NCI-H345 (cell line): Measurements from ENCODE around the gene SH3PXD2A.

Experiments used
- DNase-seq: peaks from one replicate; lab custom pipeline; 2025; lab: John Stamatoyannopoulos, UW

Gene SH3PXD2A

GRCh38 chr10:103720964-103721335 is 134.4 kb downstream of the SH3PXD2A start:
- no peak for DNase-seq

DNA sequence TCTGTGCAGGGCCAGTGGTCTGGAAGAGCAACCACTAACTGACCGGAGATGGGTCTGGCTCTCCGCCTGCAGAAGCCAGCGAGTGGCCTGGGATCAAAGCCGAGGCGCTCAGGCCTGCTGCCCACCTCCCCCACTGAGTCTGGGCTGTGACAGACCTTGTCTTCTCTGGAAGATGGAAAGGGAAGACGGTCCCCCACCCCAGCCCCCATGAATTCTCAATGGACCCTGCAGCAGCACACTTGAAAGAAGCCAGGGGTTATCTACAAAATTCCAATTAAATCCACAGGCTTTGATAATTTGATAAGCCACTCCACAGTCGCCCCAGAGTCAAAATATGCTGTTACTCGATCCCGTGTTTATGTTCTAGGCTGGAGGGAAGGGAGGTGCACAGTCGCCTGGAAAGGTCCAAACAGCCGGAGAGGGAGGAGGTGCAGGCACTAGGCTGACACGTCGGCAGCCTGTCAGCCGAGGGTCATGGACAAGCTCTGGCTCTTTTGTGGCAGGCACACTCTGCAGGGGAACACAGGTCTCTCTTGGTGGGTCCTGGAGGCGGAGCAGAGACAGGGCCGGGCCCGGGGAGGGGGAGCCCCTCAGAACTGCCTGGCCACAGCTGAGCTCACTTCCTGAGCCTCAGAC is 134.9 kb downstream of the SH3PXD2A start:
- no peak for DNase-seq

DNA sequence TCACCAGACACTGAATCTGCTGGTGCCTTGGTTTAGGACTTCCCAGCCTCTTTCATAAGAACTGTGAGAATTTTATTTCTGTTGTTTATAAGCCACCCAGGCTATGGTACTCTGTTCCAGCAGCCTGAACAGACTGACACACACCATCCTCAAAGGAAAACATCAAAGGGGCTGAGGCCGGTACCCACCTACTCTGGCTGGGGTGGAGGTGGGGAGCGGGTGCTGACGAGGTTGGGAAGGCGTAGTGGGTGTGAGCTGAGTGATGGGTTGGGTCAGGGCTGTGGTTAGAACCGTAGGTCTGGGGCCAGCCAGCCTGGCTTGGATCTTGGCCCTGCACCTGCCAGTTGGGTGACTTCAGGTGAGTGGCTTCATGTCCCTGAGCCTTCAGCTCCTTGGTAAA is 136.3 kb downstream of the SH3PXD2A start:
- DNase-seq: no peak

GRCh38 chr10:103718247-103718620 is 137.1 kb downstream of the SH3PXD2A start:
- no peak for DNase-seq

DNA sequence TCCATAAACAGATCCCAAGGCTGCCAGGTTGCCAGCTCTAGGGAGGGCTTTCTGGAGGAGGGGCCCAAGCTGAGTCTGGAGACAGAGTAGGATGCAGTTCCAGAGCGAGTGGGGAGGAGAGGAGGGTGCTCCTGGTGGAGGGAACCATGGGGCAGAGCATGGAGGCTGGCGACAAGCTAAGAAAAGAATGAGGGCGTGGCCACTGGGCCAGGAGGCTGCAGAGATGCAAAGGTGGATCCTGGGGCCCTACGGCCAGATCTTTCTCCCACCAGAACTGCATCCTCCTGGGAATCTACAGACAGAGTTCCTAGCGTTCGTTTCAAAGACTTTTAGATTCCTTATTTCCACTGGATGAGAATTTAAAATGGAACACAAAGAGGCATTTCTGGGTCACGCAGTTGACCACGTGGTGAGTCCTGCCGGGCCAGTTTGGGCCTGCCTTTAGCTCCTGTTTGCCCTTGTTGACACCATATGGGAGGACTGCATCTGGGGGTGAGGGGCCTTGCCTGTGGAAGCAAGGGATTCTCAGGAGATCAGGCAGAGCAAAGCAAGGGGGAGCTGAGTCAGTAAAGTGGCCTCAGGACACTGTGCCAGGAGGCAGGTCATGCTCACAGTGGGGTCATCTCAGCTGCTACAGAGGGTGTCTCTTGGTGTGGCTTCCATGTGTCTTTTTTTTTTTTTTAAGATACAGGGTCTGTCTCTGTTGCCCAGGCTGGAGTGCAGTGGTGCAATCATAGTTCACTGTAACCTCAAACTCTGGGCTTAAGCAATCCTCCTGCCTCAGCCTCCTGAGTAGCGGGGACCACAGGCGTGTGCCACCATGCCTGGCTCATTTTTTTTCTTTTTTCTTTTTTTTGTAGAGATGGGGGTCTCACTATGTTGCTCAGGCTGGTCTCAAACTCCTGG is 137.8 kb downstream of the SH3PXD2A start:
- DNase-seq: no peak

- DNase-seq: no peak
Measured at GRCh38 chr10:103716206-103717160, 138.9 kb downstream of the SH3PXD2A start.

GRCh38 chr10:103715430-103715829 is 139.9 kb downstream of the SH3PXD2A start:
- DNase-seq: no peak

DNA sequence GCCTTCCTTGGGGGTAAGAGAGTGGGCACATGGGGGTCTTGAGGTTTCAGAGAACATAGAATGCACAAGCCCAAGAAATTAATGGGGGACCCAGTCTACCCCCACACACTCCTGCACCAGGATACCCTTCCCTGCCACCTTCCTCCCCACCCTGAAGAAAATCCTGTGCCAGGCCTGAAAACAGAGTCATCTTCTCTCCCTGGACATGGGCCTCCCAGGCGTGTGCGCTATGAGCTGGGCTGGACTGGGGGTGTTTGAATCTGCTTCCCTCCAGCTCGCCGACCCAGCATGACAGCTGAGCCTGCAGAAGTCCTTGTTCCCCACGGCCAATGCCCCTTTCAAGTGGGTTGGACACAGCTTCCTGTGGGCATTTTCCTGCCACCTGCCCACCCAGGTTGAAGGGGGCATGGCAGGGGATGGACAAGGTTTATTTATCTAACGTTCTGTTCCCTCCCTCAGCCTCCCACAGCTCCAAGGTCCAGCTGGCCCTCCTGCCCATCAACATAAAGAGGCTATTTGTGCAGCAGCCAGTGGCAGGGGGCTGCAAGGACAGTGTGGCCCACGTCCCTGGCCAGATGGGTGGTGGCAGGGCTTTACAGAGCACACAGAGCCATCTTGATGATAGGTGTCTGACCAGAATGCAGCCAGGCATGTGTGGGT is 141.0 kb downstream of the SH3PXD2A start:
- no peak for DNase-seq

GRCh38 chr10:103713676-103714075 is 141.7 kb downstream of the SH3PXD2A start:
- no peak for DNase-seq

DNA sequence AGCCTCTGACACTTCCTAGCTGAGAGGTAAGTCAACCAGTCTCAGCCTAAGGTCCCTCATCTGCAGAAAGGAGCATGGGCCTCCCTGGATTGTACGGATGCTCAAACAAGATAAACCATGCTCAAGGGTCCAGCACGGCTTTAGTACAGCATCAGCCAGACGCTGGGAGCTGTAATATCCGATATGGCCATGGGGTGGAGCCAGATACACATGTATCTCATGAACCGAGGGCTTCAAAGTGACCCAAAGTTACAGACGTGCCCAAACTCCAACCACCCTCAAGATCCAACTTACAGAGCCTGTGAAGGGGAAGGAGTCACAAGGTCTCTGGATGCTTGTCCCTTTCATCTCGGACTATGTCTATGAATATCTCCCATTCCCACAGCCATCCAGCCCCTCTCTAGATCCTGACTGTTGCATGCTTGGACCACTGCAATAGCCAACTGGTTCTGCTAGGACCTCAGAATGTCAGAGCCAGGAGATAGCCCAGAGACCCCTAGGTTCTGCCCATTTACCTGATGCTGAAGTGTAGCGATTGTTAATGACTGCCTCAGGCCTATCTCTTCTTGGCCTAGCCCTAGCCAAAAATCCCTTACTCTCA is 142.4 kb downstream of the SH3PXD2A start:
- DNase-seq: peak; percentile 44

GRCh38 chr10:103712146-103712545 is 143.2 kb downstream of the SH3PXD2A start:
- no peak for DNase-seq

GRCh38 chr10:103711351-103711994 is 143.9 kb downstream of the SH3PXD2A start:
- DNase-seq: no peak

DNA sequence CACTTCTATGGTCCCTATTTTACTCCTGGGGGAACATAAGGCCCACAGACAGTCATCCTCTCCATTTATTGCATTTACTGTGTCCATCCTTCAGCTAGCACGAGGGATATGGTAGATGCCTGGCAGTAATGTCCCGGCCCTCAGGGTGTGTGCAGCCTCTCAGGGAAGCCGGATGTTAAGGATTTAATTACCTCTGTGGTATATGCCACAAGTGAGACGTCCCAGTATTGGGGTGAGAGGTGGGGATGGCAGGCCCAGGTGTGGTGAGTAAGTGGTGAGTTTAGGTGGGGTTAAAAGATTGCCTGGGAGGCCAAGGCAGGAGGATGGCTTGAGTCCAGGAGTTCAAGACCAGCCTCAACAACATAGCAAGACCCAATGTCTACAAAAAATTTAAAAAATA is 144.9 kb downstream of the SH3PXD2A start:
- DNase-seq: no peak

GRCh38 chr10:103709341-103709920 is 145.9 kb downstream of the SH3PXD2A start:
- DNase-seq: no peak

GRCh38 chr10:103708627-103709288 is 146.6 kb downstream of the SH3PXD2A start:
- DNase-seq: no peak

- DNase-seq: no peak
Measured at GRCh38 chr10:103707956-103708626, 147.3 kb downstream of the SH3PXD2A start.

GRCh38 chr10:103706762-103707161 is 148.6 kb downstream of the SH3PXD2A start:
- no peak for DNase-seq

DNA sequence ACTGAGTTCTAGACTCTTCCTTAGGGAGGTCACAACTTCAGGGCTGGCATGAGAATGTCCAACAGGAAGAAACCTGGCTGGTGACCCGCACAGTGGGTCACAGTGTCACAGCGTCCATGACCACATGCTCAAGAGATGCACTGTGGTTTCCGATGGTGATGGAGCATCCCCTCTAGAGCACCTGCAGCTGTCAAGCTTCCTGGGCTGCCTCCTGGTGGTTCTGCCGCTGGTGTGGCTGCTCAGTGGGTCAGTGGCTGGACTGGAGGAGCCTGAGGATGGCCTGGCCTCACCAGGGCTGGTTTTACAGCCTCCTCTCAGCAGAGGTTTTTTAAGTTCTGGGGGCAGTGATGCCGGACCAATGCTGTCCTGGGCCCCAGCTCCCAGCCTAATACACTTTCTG is 149.3 kb downstream of the SH3PXD2A start:
- DNase-seq: no peak
